Loucy (cell line): ENCODE results near the gene TRPV5.

Experiments used
- EZH2phosphoT487 ChIP-seq: fragments of 200-600 bp; IDR thresholded peaks from 2 replicates; pipeline ENCODE4 v1.6.1; 2018; ENCODE audit warnings: antibody characterized with exemption, mild to moderate bottlenecking, moderate library complexity, borderline replicate concordance
- TF ChIP-seq, protein P1 (sequence below): fragments of 200-600 bp; sonication (generic); conservative IDR thresholded peaks from 2 replicates; pipeline ENCODE4 v1.5.1; 2014; ENCODE audit warnings: mild to moderate bottlenecking, antibody characterized with exemption, low read length

- TF ChIP-seq, protein P1, sequence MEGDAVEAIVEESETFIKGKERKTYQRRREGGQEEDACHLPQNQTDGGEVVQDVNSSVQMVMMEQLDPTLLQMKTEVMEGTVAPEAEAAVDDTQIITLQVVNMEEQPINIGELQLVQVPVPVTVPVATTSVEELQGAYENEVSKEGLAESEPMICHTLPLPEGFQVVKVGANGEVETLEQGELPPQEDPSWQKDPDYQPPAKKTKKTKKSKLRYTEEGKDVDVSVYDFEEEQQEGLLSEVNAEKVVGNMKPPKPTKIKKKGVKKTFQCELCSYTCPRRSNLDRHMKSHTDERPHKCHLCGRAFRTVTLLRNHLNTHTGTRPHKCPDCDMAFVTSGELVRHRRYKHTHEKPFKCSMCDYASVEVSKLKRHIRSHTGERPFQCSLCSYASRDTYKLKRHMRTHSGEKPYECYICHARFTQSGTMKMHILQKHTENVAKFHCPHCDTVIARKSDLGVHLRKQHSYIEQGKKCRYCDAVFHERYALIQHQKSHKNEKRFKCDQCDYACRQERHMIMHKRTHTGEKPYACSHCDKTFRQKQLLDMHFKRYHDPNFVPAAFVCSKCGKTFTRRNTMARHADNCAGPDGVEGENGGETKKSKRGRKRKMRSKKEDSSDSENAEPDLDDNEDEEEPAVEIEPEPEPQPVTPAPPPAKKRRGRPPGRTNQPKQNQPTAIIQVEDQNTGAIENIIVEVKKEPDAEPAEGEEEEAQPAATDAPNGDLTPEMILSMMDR, result no peak
- TF ChIP-seq EZH2phosphoT487, result no peak
Observed at GRCh38 chr7:142974626-142975025, 41.1 kb upstream of the TRPV5 start.
